ENCODE measurements around the gene STBD1.

GRCh38 chr4:76293772-76294171, 12.8 kb upstream of the STBD1 start:
- TF ChIP-seq POLR2A (IDR thresholded peaks at IDR 0.05) (no peak), CTCF (IDR thresholded peaks at IDR 0.05) (no peak)

Measured in esophagus squamous epithelium (tissue), 4 donors.